GM21786 (cell line): ENCODE results near the gene RBM12.

Experiments used
- ATAC-seq: cut with Tn5 transposase; IDR thresholded peaks from one replicate; pipeline ENCODE4 v1.9.1; 2021; ENCODE audit not compliant: unreplicated experiment

RBM12 gene

GRCh38 chr20:35626386-35627001 is 38.2 kb downstream of the RBM12 start:
- ATAC-seq, result no peak

- no peak for ATAC-seq
Measured at GRCh38 chr20:35625584-35626385, 38.9 kb downstream of the RBM12 start.

GRCh38 chr20:35621560-35621946 is 43.1 kb downstream of the RBM12 start:
- ATAC-seq, result no peak

GRCh38 chr20:35620818-35621559 is 43.7 kb downstream of the RBM12 start:
- ATAC-seq, result no peak

DNA sequence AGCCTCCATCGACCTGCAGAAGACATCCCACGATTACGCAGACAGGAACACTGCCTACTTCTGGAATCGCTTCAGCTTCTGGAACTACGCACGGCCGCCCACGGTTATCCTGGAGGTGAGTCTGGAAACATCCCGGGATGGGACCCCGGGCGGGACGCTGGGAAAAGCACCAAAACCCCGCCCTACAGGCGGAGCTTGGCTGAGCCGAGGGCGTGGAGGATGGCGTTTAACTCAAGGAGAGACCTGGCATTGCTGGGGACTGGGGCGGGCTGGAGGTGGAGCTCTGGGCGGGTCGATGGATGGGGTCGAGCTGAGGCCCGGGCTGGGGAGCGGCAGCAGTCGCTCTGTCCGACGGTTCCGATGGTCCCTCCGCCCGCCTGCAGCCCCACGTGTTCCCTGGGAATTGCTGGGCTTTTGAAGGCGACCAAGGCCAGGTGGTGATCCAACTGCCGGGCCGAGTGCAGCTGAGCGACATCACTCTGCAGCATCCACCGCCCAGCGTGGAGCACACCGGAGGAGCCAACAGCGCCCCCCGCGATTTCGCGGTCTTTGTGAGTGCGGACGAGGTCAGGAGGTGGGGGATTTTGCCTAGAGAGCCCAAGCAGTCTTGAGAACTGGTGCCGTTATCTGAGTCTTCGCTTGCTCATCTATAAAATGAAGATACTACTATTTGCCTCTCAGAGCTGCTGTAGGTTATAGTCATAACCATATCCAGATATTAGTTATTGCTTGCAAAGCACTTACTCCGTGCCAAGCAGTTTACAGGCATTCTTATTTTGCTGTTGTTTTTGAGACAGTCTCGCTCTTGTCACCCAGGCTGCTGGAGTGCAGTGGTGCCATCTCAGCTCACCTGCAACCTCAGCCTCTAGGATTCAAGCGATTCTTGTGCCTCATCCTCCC is 45.3 kb downstream of the RBM12 start:
- peak; percentile 35 for ATAC-seq

- no peak for ATAC-seq
Measured at GRCh38 chr20:35618263-35619131, 46.2 kb downstream of the RBM12 start.

GRCh38 chr20:35617397-35618262 is 47.1 kb downstream of the RBM12 start:
- no peak for ATAC-seq

DNA sequence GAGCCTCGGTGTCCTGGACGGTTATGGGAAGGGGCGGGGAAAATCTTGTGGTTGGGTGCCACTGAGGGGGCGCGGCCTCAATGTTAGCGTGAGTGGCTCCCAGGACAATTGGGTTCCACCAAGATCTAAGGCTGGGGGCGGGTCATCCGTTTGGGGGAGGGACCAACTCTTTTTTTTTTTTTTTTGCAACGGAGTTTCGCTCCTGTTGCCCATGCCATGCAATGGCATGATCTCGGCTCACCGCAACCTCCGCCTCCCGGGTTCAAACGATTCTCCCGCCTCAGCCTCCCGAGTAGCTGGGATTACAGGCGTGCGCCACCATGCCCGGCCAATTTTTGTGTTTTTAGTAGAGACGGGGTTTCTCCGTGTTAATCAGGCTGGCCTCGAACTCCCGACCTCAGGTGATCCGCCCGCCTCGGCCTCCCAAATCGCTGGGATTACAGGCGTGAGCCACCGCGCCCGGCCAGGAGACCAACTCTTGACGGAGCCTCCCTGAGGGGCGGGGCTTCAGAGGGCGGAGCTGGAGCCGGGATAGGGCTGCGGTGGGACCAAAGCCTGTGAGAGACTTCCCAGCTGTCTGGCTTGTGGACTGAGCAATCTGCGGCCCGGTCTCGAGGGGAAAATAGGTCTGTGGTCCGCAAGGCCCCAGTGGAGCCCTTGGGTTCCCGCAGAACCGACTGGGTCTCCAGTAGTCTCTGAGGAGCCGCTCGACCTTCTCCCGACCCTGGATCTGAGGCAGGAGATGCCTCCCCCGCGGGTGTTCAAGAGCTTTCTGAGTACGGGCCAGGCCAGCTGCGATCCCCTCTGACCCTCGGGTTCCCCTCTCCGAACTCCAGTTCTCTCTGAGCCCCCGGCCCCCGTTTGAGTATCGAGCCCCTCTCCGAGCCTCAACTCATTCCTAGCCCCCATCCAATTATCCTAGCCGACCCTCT is 48.0 kb downstream of the RBM12 start:
- ATAC-seq, result no peak

- ATAC-seq, result peak; percentile 83
Measured at GRCh38 chr20:35615667-35616464, 48.8 kb downstream of the RBM12 start, which contains the start of gene SPAG4. SPAG4 (plus strand) TSS chr20:35615829; CDS start chr20:35616004, 175 bp downstream.

DNA sequence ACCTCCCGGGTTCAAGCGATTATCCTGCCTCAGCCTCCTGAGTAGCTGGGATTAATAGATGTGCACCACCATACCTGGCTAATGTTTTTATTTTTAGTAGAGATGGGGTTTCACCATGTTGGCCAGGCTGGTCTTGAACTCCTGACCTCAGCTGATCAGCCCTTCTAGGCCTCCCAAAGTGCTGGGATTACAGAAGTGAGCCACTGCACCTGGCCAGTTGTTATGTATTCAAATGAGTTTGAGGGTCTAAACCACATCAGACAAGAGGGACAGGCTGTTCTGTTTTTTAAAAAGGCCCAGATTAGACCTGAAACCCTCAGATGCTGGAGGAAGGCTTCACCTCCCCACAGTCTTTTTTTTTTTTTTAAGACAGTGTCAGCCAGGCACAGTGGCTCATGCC is 53.2 kb downstream of the RBM12 start:
- ATAC-seq, result no peak

DNA sequence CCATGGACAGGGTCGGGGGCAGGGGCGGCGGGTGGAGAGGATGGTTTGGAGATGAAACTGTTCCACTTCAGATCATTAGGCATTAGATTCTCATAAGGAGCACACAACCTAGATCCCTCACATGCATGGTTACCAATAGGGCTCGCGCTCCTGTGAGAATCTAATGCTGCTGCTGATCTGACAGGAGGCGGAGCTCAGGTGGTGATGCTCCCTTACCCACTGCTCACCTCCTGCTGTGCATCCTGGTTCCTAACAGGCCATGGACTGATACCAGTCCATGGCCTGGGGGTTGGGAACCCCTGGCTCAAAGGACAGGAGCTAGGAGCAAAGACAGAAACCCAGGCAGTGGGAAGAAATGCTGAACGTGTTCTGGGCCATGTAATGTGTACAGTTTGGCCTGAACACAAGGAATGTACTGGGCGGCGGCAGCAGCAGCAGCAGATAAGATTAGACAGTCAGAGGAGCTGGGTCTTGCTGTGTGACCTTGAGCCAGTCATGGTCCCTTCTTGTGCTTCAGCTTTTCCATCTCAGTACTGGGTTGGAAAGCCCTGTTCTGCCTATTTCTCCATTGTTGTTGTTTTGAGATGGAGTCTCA is 53.8 kb downstream of the RBM12 start:
- no peak for ATAC-seq

- no peak for ATAC-seq
Measured at GRCh38 chr20:35607003-35607735, 57.5 kb downstream of the RBM12 start.

- no peak for ATAC-seq
Measured at GRCh38 chr20:35606127-35606526, 58.6 kb downstream of the RBM12 start.

GRCh38 chr20:35604449-35604747 is 60.3 kb downstream of the RBM12 start:
- no peak for ATAC-seq

- no peak for ATAC-seq
Measured at GRCh38 chr20:35603695-35604448, 60.8 kb downstream of the RBM12 start.
